GM23338 (cell line): Measurements from ENCODE around the gene HDAC1.

Source experiments
- CREB1 ChIP-seq: fragments of 250-450 bp; sonication (Bioruptor Pico); IDR thresholded peaks from 2 replicates; pipeline ENCODE4 v1.5.0; 2020; ENCODE audit warnings: low read depth, mild to moderate bottlenecking, moderate library complexity
- ETS1 ChIP-seq: IDR thresholded peaks from 2 replicates; pipeline ENCODE4 v1.6.1; 2016; ENCODE audit warnings: antibody characterized with exemption
- EZH2 ChIP-seq: fragments of 200-600 bp; sonication (generic); IDR thresholded peaks from one replicate; pipeline ENCODE4 v1.8.0; 2017; ENCODE audit warnings: antibody characterized with exemption, mild to moderate bottlenecking, low read depth; ENCODE audit not compliant: unreplicated experiment
- EZH2phosphoT487 ChIP-seq: fragments of 200-600 bp; sonication (generic); IDR thresholded peaks from one replicate; pipeline ENCODE4 v1.8.1; 2018; ENCODE audit warnings: antibody characterized with exemption; ENCODE audit not compliant: unreplicated experiment
- JUNB ChIP-seq: IDR thresholded peaks from one replicate; pipeline ENCODE4 v1.6.1; 2016; ENCODE audit warnings: antibody characterized with exemption; ENCODE audit not compliant: unreplicated experiment
- POLR2AphosphoS5 ChIP-seq: IDR thresholded peaks from 2 replicates; pipeline ENCODE4 v1.6.1; 2016; ENCODE audit warnings: antibody characterized with exemption, low read depth
- STAT1 ChIP-seq: IDR thresholded peaks from one replicate; pipeline ENCODE4 v1.6.1; 2016; ENCODE audit warnings: antibody characterized with exemption; ENCODE audit not compliant: unreplicated experiment
- ZNF114 ChIP-seq: fragments of 250-450 bp; sonication (Bioruptor Pico); IDR thresholded peaks from 2 replicates; pipeline ENCODE4 v1.5.0; 2020; ENCODE audit warnings: mild to moderate bottlenecking, moderate library complexity
- ZNF331 ChIP-seq: fragments of 250-450 bp; sonication (Bioruptor Pico); IDR thresholded peaks from 2 replicates; pipeline ENCODE4 v1.5.0; 2020; ENCODE audit warnings: low read depth, mild to moderate bottlenecking, moderate library complexity
- ZNF462 ChIP-seq: fragments of 250-450 bp; sonication (Bioruptor Pico); IDR thresholded peaks from 2 replicates; pipeline ENCODE4 v1.5.0; 2020; ENCODE audit warnings: mild to moderate bottlenecking, moderate library complexity
- TF ChIP-seq, protein P1 (sequence below), 2 experiments: fragments of 200-600 bp in 1 of 2; sonication (generic) in 1 of 2; conservative IDR thresholded peaks; 2 replicates each; pipeline versions ENCODE4 v1.5.1 to v1.6.1; 2016 to 2017; ENCODE audit warnings: antibody characterized with exemption in 2 of 2, low read depth in 2 of 2, mild to moderate bottlenecking in 2 of 2, moderate library complexity in 1 of 2
- TF ChIP-seq, protein P2 (sequence below): IDR thresholded peaks from one replicate; pipeline ENCODE4 v1.6.1; 2018; ENCODE audit warnings: antibody characterized with exemption; ENCODE audit not compliant: unreplicated experiment

DNA sequence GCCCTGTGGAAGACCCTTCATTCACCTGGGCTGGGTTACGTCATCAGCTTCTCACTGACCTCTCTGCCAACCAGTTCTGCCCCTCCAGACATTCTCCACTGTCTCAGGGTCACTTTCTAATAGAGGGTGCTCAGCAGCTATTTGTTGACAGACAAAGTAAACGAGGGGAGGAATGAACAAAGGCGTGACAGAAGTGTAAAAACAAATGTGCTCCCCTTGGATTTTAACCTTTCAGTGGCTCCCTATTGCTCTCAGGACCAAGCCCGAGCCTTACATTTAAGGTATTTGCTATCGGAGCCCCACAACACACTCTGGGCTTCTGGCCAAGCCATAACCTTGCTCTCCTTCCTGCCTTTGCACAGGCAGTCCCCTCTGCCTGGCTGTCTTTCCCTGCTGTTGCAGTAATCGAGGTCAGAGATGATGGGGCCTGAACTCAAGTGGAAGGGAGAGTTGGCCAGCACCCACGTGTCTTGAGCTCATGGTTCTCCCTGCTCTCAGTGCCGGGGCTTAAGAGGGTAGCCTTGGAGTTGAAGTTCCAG lies 53.5 kb downstream of the HDAC1 start:
- TF ChIP-seq, protein P1, sequence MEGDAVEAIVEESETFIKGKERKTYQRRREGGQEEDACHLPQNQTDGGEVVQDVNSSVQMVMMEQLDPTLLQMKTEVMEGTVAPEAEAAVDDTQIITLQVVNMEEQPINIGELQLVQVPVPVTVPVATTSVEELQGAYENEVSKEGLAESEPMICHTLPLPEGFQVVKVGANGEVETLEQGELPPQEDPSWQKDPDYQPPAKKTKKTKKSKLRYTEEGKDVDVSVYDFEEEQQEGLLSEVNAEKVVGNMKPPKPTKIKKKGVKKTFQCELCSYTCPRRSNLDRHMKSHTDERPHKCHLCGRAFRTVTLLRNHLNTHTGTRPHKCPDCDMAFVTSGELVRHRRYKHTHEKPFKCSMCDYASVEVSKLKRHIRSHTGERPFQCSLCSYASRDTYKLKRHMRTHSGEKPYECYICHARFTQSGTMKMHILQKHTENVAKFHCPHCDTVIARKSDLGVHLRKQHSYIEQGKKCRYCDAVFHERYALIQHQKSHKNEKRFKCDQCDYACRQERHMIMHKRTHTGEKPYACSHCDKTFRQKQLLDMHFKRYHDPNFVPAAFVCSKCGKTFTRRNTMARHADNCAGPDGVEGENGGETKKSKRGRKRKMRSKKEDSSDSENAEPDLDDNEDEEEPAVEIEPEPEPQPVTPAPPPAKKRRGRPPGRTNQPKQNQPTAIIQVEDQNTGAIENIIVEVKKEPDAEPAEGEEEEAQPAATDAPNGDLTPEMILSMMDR (conservative IDR thresholded peaks at IDR 0.05; ENCODE audit: low read depth in 2 of 2) = no peak
- TF ChIP-seq STAT1 (no peak), EZH2 (no peak), POLR2AphosphoS5 (no peak), ZNF114 (CRISPR knock-in tag) (no peak), EZH2phosphoT487 (no peak), CREB1 (CRISPR knock-in tag) (no peak), ETS1 (no peak), ZNF331 (CRISPR knock-in tag) (no peak), JUNB (no peak), ZNF462 (CRISPR knock-in tag) (no peak)
- TF ChIP-seq, protein P2, sequence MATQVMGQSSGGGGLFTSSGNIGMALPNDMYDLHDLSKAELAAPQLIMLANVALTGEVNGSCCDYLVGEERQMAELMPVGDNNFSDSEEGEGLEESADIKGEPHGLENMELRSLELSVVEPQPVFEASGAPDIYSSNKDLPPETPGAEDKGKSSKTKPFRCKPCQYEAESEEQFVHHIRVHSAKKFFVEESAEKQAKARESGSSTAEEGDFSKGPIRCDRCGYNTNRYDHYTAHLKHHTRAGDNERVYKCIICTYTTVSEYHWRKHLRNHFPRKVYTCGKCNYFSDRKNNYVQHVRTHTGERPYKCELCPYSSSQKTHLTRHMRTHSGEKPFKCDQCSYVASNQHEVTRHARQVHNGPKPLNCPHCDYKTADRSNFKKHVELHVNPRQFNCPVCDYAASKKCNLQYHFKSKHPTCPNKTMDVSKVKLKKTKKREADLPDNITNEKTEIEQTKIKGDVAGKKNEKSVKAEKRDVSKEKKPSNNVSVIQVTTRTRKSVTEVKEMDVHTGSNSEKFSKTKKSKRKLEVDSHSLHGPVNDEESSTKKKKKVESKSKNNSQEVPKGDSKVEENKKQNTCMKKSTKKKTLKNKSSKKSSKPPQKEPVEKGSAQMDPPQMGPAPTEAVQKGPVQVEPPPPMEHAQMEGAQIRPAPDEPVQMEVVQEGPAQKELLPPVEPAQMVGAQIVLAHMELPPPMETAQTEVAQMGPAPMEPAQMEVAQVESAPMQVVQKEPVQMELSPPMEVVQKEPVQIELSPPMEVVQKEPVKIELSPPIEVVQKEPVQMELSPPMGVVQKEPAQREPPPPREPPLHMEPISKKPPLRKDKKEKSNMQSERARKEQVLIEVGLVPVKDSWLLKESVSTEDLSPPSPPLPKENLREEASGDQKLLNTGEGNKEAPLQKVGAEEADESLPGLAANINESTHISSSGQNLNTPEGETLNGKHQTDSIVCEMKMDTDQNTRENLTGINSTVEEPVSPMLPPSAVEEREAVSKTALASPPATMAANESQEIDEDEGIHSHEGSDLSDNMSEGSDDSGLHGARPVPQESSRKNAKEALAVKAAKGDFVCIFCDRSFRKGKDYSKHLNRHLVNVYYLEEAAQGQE = no peak
